Left forelimb (tissue), 1 donor: ENCODE data around the gene KRTAP10-8.
"Not testable (repeated sequence)": the region's sequence is repeated elsewhere in the genome, so short reads cannot be mapped to it uniquely, and the experiment has no call there.

Experiments
- DNase-seq: peaks from one replicate; pipeline ENCODE4 v3.0.0-alpha.2; 2018; ENCODE audit warnings: low spot score

Gene KRTAP10-8, protein sequence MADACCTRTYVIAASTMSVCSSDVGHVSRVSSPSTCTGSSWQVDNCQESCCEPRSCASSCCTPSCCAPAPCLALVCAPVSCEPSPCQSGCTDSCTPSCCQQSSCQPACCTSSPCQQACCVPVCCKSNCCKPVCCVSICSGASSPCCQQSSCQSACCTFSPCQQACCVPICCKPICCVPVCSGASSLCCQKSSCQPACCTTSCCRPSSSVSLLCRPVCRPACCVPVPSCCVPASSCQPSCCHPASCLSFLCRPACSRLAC

DNA sequence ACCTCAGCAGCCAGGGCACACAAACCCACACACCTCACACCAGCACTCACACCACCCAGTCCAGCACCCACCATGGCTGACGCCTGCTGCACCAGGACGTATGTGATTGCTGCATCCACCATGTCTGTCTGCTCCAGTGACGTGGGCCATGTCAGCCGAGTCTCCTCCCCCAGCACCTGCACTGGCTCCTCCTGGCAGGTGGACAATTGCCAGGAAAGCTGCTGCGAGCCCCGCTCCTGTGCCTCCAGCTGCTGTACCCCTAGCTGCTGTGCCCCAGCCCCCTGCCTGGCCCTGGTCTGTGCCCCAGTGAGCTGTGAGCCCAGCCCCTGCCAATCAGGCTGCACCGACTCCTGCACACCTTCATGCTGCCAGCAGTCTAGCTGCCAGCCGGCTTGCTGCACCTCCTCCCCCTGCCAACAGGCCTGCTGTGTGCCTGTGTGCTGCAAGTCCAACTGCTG, at the start of gene KRTAP10-8:
Gene KRTAP10-8 (plus strand): TSS at position 51 of the 458 bp plus-strand sequence. CDS start 22 bp downstream, at position 73.
- no peak for DNase-seq

DNA sequence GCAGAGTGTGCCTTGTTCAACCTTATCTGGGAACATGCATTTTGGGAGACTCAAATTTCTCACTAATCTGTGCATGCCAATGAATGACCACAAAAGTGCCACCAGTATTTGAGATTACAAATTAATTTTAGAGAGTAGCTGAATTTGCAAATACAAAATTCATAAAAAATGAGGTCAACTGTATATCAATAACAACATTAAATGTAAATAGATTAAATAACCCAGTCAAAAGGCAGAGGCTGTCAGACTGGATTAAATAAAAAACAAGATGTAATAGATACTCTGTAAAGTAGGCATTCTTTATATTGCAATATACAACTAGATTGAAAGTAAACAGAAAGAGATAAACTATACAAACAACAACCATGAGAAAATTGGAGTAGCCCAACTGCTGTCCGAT, 47.8 kb upstream of the KRTAP10-8 start:
- no peak for DNase-seq

DNA sequence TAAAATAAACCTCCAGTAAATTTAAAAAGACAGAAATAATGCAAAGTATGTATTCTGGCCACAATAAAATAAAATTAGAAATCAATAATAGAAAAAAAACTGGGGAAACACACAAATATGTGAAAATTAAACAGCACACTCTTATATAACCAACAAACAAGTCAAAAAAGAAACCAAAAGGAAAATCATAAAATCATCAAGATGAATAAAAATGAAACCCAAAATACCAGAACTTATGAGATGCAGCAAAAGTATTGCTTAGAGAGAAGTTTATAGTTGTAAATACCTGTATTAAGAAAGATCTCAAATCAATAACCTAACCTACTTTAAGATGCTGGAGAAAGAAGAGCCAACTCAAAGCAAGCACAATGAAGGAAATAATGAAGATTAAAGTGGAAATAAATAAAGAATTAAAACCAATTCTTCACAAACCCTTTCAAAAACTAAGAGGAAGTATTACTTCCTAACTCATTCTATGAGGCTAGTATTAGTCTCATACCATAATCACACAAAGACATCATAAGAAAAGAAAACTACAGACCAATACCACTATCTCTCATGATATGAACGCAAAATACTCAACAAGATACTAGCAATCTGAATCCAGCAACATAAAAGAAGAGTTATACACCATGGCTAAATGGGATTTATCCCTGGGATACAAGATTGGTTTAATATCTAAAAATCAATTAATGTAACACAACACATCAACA, 46.8 kb upstream of the KRTAP10-8 start:
- no peak for DNase-seq

DNA sequence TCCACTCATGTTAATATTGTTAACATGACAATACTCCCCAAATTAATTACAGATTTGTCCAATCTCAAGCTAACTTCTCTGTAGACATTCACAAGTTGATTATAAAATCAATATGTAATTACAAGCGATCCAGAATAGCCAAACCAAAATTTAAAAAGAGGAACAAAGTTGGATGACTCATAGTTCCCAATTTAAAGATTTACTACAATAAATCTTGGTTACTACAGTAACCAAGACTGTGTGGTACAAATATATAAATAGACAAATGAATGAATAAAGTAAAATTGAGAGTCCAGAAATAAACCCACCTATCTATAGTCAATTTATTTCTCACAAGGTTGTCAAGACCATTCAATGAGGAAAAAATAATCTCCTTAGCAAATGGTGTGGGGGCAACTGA, 45.5 kb upstream of the KRTAP10-8 start:
- DNase-seq, result no peak

DNA sequence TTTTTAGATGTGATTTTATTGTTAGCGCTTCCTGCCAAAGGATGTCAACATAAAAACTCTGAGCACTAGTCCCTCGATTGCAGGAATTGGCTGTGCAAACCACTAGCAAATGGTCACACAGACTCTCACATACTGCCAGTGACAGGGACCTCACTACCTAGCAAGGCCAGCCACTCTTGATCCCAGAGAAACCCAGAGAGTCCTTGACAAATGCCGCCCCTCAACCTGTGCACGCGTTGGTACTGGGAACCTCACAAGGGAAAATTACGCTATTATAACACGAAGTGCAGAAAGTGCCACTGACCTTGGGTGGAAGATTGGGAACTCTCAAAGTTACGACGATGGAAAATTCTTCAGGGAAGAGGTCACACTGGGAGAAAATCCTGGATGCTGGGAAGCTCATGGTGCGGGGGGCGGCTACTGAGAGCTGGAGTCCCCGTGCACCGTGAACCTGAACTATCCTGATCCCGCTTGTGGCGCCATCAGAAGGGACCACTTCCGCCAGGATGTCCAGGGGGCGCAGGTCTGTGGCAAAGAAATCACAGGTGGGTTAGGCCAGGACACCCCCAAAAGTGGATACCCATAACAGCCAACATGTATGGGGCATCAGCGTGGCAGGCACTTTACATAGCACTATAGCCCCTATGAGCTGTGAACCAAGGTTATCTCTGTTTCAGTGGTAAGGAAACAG, 44.3 kb upstream of the KRTAP10-8 start:
- no peak for DNase-seq

DNA sequence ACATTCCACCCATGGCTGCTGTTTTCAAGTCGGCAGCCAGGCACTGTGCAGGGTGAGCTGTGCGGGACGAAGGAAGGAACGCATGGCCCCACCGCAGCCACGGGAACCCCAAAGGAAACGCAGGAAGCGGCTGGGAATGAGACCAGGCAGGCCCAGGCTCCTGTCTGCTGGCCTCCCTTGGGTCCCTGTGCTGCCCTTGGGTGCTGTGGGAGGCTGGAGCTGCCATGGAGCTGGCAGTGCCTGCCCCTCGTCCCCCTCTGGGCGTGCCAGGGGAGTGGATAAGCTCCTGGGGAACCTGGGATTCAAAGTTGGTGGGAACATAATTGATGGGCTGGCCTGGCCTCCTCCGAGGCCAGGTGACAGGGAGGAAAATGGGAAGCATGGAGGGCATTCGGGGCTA, 43.6 kb upstream of the KRTAP10-8 start:
- DNase-seq, result no peak

DNA sequence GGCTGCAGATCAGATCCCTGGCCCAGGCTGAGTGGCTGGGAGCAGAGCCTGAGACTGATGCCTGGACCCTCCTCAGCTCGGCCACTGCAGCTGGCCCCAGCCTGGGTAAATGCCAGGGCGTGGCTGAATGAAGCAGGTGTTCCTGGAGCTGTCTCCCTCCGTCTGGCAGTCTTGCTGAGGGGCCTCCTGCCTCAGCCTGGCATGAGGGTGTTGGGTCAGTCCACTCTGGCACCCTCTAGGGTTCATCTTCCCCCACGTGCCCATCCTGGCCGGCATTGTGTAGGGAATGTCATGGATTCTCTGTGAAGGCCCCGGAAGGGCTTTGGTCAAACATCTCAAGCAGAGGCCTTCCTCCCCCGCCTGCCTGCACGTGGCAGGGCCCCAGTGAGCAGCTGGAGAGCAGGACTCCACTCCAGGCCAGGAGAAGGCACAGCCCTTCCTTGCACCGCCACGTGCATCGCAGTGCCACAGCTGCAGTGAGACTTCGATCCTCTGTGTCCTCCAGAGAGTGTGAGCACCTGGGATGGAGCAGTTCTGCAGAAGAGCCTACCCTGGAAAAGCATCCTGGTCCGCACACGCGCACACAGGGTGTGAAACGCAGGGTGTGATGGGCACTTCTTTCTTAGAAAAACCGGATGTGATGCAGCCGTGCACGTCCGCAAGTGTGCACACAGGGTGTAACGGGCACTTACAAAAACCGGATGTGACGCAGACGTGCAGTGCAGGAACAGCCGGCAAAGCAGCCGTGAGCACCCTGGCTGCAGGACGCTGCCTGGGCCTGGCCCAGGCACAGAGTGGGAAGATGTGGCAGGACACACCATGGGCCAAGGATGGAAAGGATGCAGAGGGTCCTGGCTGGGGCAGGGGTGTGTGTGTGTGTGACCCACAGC, 43.0 kb upstream of the KRTAP10-8 start:
- no peak for DNase-seq

DNA sequence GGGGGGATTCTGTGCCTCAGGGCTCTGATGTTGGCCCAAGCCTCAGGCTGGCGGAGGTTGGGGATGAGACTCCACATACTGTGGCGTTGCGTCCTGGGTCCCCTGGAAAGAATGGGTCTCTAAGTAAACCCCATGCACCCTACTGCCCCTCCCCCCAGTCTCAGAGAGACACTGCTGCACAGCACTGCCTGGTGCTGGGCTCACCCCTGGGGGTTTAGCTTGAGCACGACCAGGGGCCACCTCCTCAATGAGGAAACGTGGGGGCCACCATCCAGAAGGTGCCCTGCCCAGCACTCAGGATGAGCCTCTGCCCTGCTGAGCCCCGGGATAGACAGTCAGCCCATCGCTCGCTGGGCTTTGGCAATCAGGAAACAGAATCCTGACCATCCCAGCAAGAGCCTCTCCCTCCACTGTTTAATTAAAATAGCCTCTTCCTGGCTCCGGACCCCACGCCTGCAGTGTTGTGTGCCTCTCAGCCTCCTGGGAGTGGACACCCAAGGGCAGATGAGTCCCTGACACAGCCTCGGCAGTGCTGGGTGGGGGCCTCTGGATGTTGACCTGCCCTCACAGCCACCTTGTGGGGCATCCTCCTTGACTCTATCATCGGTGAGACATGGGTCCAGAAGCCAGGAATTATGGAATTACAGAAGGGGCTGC, 41.9 kb upstream of the KRTAP10-8 start:
- no peak for DNase-seq

DNA sequence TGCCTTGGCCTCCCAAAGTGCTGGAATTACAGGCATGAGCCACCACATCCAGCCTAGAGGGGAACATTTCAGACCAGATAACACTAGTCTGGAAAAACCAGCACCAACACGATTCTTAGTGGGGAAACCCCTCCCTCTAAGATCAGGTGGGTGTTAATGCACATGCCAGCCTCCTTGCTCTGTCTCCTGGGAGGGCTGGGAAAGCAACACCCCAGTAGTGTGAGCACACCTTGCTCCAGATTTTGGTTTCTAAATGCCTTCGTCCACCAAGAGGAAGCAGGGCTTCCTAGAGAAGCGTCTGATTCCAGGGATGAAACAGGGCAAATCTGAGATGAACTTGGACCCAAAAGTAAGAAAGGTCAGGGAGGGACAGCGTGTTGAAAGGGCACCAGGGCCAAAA, 40.6 kb upstream of the KRTAP10-8 start:
- no peak for DNase-seq

DNA sequence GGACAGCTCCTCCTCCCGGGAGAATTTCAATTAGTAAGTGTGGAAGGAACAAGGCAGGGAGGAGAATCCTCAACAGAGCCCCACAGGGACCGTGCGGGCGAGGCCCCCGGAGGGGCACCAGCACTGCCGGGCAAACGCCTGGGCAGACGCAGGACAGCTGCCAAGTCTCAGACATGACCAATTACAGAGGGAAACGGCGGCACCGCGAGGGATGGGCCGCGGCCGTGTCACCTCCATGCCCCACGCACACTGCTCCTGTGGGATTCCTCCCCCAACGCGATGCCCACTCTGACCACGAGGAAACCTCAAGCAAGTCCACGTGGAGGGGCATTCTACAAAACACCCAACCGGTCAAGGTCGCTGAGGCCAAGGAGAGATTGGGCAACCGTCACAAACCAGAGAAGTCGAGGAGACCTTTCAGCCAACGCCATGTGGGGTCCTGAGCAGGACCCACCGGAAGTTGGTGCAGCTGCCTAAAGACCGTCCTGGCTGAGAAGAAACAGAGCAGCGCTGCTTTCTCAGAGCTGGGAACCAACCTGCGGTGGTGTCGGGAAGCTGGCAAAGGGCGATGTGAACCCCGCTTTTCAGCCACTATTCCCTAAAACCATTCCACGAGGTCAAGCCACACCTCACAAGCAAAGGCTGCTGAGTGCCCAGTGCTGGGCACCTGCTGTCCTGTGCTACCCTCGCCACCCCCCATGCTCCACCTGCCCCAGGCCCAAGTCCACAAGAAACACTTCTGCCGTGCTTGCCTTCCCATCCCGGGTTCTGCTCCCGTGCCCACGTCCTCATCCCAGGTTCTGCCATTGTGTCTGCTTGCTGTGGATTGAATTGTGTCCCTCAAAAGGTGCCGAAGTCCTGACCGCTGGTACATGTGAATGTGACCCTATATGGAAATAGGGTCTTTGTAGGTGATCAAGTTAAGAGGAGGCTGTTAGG, 39.8 kb upstream of the KRTAP10-8 start:
- DNase-seq, result no peak

DNA sequence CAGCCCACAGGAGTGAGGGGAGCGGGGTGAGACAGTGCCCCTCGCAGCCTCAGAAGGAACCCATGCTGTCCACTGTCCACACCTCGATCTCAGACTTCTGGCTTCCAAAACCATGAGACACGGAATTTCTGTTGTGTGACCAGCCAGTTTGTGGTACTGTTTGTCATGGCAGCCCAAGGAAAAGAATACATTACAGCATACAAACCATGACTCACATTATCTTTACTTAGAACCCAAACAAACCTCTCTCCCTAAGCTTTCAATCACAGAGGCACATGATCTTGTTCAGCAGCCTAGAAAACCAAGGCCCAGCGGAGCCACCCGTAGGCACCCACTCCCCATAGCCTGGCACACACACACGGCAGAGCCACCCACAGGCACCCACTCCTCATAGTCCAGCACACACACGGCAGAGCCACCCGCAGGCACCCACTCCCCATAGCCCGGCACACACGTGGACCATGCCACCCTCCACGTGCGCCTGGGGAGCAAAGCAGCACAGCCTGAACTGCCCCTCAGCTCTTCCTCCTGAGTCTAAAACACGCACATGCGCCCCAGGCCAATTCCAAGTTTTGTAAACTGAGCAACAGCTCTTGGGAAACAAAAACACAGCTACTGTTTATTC, 38.8 kb upstream of the KRTAP10-8 start:
- DNase-seq, result no peak

DNA sequence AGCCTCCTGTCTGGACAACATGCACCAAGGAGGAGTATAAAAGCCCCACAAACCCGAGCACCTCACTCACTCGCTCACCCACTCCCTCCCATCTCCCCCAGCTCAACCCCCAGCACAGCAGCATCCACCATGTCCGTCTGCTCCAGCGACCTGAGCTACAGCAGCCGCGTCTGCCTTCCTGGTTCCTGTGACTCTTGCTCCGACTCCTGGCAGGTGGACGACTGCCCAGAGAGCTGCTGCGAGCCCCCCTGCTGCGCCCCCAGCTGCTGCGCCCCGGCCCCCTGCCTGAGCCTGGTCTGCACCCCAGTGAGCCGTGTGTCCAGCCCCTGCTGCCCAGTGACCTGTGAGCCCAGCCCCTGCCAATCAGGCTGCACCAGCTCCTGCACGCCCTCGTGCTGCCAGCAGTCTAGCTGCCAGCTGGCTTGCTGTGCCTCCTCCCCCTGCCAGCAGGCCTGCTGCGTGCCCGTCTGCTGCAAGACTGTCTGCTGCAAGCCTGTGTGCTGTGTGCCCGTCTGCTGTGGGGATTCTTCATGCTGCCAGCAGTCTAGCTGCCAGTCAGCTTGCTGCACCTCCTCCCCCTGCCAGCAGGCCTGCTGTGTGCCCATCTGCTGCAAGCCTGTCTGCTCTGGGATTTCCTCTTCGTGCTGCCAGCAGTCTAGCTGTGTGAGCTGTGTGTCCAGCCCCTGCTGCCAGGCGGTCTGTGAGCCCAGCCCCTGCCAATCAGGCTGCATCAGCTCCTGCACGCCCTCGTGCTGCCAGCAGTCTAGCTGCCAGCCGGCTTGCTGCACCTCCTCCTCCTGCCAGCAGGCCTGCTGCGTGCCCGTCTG, 38.0 kb upstream of the KRTAP10-8 start, which contains the start of gene KRTAP10-4:
Gene KRTAP10-4 (plus strand): TSS at position 100 of the 827 bp plus-strand sequence. CDS start 30 bp downstream, at position 130.
- DNase-seq, result not testable (repeated sequence)

DNA sequence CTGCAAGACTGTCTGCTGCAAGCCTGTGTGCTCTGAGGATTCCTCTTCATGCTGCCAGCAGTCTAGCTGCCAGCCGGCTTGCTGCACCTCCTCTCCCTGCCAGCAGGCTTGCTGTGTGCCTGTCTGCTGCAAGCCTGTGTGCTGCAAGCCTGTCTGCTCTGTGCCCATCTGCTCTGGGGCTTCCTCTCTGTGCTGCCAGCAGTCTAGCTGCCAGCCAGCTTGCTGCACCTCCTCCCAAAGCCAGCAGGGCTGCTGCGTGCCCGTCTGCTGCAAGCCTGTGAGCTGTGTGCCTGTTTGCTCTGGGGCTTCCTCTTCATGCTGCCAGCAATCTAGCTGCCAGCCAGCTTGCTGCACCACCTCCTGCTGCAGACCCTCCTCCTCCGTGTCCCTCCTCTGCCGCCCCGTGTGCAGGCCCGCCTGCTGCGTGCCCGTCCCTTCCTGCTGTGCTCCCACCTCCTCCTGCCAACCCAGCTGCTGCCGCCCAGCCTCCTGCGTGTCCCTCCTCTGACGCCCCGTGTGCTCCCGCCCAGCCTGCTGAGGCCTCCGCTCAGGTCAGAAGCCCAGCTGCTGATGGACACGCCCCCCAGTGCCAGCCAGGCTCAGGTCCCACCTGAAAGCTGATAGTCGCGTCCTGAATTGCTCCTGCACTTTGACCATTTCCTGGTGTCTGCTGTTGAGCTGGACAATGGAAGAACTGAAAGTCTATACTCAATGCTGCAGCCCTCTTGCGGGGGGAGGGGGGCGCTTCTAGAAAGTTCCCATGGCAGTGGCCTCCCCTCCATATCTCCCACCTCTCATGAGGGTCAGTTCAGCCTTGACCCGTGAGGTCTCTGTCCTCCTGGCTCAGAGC, 37.2 kb upstream of the KRTAP10-8 start:
- no peak for DNase-seq

DNA sequence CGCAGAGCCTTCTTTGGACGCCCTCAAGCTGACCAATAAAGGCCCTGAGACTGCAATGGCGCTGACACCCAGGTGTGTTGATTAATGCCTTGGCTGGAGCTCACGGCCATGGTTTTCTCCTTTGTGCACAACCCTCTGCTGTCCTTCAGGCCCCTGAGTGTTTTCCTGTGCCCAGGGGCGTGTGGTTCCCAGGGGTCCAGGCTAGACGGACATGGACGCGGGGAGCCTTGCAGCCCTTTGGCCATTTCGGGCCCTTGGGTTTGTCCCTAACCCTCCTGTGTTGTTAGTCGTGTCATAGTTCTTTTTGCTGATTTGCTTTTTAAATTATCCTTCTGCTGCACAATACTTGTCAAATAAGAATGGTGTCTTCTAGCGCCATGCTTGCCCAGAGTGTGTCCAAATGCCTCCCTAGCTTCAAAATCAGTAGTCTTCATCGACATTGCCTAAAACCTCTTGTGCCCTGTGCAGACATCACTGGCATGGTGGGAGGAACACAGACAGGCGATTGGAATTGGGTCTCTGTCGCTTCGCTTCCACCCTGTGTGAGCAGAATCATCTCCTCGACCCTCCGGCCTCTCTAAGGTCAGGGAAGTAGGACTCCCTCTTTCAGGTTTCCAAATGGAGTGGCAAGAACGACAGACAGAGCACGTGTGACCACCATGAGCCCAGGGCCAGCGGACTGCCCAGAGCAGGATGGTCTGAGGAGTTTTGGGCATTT, 36.4 kb upstream of the KRTAP10-8 start:
- DNase-seq, result no peak

DNA sequence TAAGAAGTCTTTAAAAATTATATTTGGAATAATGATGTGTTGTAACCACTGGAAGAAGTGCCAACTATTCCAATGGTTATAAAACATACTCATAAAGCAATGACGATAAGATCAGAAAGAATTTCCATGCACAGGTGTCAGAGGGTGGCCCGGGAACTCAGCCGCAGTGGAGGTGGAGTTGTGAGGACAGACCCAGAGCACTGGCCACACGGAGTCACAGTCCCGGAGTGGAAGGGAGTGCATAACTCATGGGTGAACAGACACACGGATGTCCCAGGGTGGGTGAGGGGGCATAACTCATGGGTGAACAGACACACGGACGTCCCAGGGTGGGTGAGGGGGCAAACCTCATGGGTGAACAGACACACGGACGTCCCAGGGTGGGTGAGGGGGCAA, 35.9 kb upstream of the KRTAP10-8 start:
- DNase-seq, result no peak

DNA sequence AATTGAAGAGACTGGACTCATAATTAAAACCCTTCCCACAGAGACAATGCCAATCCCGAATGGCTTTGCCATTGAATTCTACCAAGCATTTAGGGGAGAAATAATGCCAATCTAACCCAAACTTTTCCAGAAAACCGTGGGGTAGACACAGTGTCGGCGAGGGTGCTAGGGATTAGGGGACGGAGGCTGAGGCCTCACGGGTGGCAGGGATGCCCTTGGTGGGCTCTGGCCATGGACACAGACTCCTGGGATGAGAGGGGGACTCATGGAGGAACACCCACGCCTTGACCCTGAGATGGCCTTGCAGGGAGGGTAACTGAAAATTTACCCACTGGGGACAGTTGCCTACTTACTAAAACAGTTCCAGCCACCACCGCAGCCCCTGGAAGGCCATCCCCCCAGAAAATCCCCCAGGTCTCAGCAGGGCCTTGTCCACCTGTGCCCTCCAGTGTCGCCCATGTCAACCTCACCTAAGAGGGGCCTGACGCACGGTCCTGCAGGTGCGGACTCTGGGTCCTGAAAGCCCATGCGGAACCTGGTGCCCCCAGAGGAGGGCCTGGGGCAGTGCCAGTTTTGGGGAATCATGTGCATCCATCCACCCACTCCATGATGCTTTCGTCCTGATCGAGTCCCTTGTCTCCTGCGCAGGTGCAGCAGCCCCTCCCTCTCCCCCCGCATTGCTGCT, 33.4 kb upstream of the KRTAP10-8 start:
- DNase-seq, result no peak
